Mesothelial cell of epicardium (in vitro differentiated cells): ENCODE measurements around the gene GATA5. TPM values are rescaled to one million over a fixed set of nuclear protein-coding genes. Genes with fewer than 3 reads are reported as not detected.
A peak's percentile ranks its signal among the peaks of the same experiment; 100 is the strongest.

Source experiments
- DNase-seq, 2 experiments: peaks; one replicate each; pipeline ENCODE4 v3.0.0; 2021; ENCODE audit warnings: low spot score in 2 of 2; ENCODE audit not compliant: unreplicated experiment in 2 of 2
- H3K27ac Mint-ChIP-seq: 2 replicates; pipeline ENCODE4 v1.8.0; 2021; ENCODE audit warnings: mixed read lengths
- H3K27me3 Mint-ChIP-seq: 2 replicates; pipeline ENCODE4 v1.8.0; 2021; ENCODE audit warnings: low read depth, mixed read lengths
- H3K36me3 Mint-ChIP-seq: 2 replicates; pipeline ENCODE4 v1.8.0; 2021; ENCODE audit warnings: mixed read lengths
- H3K4me1 Mint-ChIP-seq: 2 replicates; pipeline ENCODE4 v1.8.0; 2021; ENCODE audit warnings: mixed read lengths
- H3K4me3 Mint-ChIP-seq: 2 replicates; pipeline ENCODE4 v1.8.0; 2021; ENCODE audit warnings: mild to moderate bottlenecking, moderate library complexity, mixed read lengths
- H3K9me3 Mint-ChIP-seq: 2 replicates; pipeline ENCODE4 v1.8.0; 2021; ENCODE audit warnings: mixed read lengths
- CTCF ChIP-seq: fragments of 200-600 bp; sonication (generic); IDR thresholded peaks from one replicate; pipeline ENCODE4 v1.5.0; 2021; ENCODE audit warnings: antibody characterized with exemption; ENCODE audit not compliant: unreplicated experiment
- total RNA-seq: library from RNA; stranded (reverse); gene quantifications from 3 replicates; pipeline ENCODE4 v1.2.1, GENCODE V29; 2021

The GATA5 gene
- total RNA-seq, 1 donor from 2014 or later = 27.5 TPM

- no peak for TF ChIP-seq CTCF
- peaks cover 18% of the 10 kb centered on the region for H3K27me3 Mint-ChIP-seq
- peaks cover 68% of the 10 kb centered on the region for H3K4me1 Mint-ChIP-seq
- no peaks in the 10 kb centered on the region for H3K36me3 Mint-ChIP-seq
- no peaks in the 10 kb centered on the region for H3K9me3 Mint-ChIP-seq
- H3K27ac Mint-ChIP-seq = peak overlapping the region; percentile 95
- peak overlapping the region; percentile 22 for H3K4me3 Mint-ChIP-seq
- no peak for DNase-seq
Measured at GRCh38 chr20:62486484-62486883, 10.7 kb upstream of the GATA5 start.

GRCh38 chr20:62485701-62486089 is 9.9 kb upstream of the GATA5 start:
- Mint-ChIP-seq H3K27me3 (peaks cover 20% of the 10 kb centered on the region), H3K27ac (peak overlapping the region; percentile 95), H3K9me3 (no peaks in the 10 kb centered on the region), H3K36me3 (no peaks in the 10 kb centered on the region), H3K4me3 (no peak overlapping the region), H3K4me1 (peaks cover 70% of the 10 kb centered on the region)
- no peak for DNase-seq
- no peak for TF ChIP-seq CTCF

- Mint-ChIP-seq H3K27me3 (peaks cover 23% of the 10 kb centered on the region), H3K4me1 (peaks cover 73% of the 10 kb centered on the region), H3K27ac (peak overlapping the region; percentile 95), H3K9me3 (no peaks in the 10 kb centered on the region), H3K4me3 (peak overlapping the region; percentile 10), H3K36me3 (no peaks in the 10 kb centered on the region)
- no peak for TF ChIP-seq CTCF
- peak; percentile 50 to 69 for DNase-seq
Measured at GRCh38 chr20:62485062-62485700, 9.4 kb upstream of the GATA5 start.

- Mint-ChIP-seq H3K27ac (peak overlapping the region; percentile 95), H3K27me3 (peaks cover 27% of the 10 kb centered on the region), H3K36me3 (no peaks in the 10 kb centered on the region), H3K9me3 (no peaks in the 10 kb centered on the region), H3K4me1 (peaks cover 74% of the 10 kb centered on the region), H3K4me3 (no peak overlapping the region)
- no peak for DNase-seq
- no peak for TF ChIP-seq CTCF
Measured at GRCh38 chr20:62484478-62484877, 8.7 kb upstream of the GATA5 start.

- Mint-ChIP-seq H3K4me1 (peaks cover 75% of the 10 kb centered on the region), H3K36me3 (no peaks in the 10 kb centered on the region), H3K27ac (peak overlapping the region; percentile 81), H3K4me3 (peak overlapping the region; percentile 57), H3K9me3 (no peaks in the 10 kb centered on the region), H3K27me3 (peaks cover 33% of the 10 kb centered on the region)
- no peak for DNase-seq
- TF ChIP-seq CTCF = no peak
Measured at GRCh38 chr20:62483613-62484458, 8.0 kb upstream of the GATA5 start.
